Left lung (tissue), 10 donors: ENCODE results near the gene PTPRN2. TPM values are rescaled to one million over a fixed set of nuclear protein-coding genes. Genes with fewer than 3 reads are reported as not detected.

Experiments
- ATAC-seq: fragments of 200-7000 bp; cut with Tn5 transposase; one replicate; pipeline ENCODE4 v1.9.1; 2020; ENCODE audit warnings: moderate library complexity
- DNase-seq, 4 donors: peaks; one replicate each; pipeline ENCODE4 v3.0.0-alpha.2; 2013 to 2020
- H3K27ac ChIP-seq, 2 donors: fragments of 200-600 bp; sonication (generic) in 1 of 2; one replicate each; pipeline versions ENCODE4 v1.5.0 to v1.8.0; 2020 to 2021
- H3K27me3 ChIP-seq, 2 donors: fragments of 200-600 bp; sonication (generic) in 1 of 2; one replicate each; pipeline versions ENCODE4 v1.5.0 to v1.8.0; 2020 to 2021
- H3K36me3 ChIP-seq, 2 donors: fragments of 200-600 bp; sonication (generic) in 1 of 2; one replicate each; pipeline versions ENCODE4 v1.5.0 to v1.8.0; 2020 to 2021
- H3K4me1 ChIP-seq, 2 donors: fragments of 200-600 bp; one replicate each; pipeline ENCODE4 v1.8.0; 2021
- H3K4me3 ChIP-seq, 2 donors: fragments of 200-600 bp; sonication (generic) in 1 of 2; one replicate each; pipeline versions ENCODE4 v1.5.0 to v1.8.0; 2020 to 2021; ENCODE audit warnings: mild to moderate bottlenecking in 1 of 2
- H3K9me3 ChIP-seq, 2 donors: fragments of 200-600 bp; sonication (generic) in 1 of 2; one replicate each; pipeline versions ENCODE4 v1.5.0 to v1.8.0; 2020 to 2021
- intact Hi-C, 2 donors: fragments of 100-400 bp; cut with DNase I; formaldehyde crosslinking; loops; one replicate each; pipeline versions ENCODE4 v1.11.2 to v1.14.2; 2022
- polyA plus RNA-seq, 6 donors: library from polyadenylated mRNA; unstranded; fragments of 120-200 nt; gene quantifications; one replicate each; pipeline ENCODE4 v1.2.1, GENCODE V29; 2013; ENCODE audit not compliant: insufficient read length in 6 of 6
- total RNA-seq, 2 donors: library from RNA; stranded (reverse); fragmentation: NEBNext Ultra II Directional; extraction: Animal tissue kit (Norgen Biotek cat#: 25700); gene quantifications; one replicate each; pipeline ENCODE4 v1.2.1, GENCODE V29; 2021
- TF ChIP-seq, protein P1 (sequence below), 2 donors: fragments of 200-600 bp; sonication (generic) in 1 of 2; IDR thresholded peaks; one replicate each; pipeline versions ENCODE4 v1.5.0 to v1.8.0; 2021; ENCODE audit warnings: antibody characterized with exemption in 2 of 2
- donor health status: DM: no; HTN: yes; CAD: no.
- donor health status: DM: no; HTN: no; CAD: no.

The PTPRN2 gene
- total and polyA plus RNA-seq, 8 donors: 4.0 to 7.8 (median 6.8) TPM

DNA sequence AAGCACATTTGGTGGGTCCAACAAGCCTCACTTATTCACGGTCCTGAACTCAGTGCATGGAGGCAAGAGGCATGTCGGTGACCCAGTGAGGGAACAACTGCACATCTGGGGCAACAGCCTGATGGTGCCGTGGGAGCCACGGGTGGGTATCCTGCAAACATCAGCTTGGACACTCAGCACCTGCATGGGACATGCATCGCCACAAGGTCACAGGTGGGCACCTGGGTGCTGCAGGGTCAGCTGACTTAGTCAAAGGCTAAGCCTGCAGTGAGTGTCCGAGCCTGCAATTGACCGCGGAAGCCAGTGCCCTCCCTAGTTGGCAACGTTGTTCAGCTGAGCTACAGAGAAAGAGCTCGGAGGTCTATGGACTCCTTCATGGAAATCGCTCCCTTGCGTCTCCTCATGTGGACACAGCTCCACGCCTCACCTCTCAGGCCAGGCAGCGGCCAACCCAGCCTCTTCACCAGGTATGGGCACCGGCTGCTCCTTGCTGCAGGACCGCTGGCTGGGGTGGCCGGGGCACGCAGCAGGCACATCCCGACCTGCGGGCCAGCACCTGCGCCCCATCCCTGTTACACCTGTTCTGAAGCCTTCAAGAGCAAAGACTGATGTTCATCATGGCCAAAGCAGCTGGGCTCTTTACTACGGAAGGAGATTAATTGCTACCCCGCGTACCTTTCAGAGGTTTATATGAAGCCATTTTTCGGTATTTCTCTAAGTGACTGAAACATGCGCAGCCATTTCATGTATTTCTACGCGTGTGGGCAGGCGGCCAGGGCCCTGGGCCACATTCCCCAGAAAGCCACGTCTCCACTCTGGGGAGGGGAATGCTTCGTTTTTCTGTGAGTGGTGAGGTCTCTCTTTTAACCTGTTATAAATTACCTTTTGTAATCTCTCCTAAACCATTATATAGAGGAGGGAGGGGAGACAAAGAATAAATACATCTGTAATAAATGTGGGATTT lies 870.1 kb downstream of the PTPRN2 start:
- no peak overlapping the region for H3K4me3 ChIP-seq
- no peaks in the 10 kb centered on the region for H3K9me3 ChIP-seq
- DNase-seq (no peak), ATAC-seq (no peak)
- no peaks in the 10 kb centered on the region for H3K4me1 ChIP-seq
- H3K27ac ChIP-seq: no peak overlapping the region
- H3K27me3 ChIP-seq: peaks cover 0 to 9% of the 10 kb centered on the region in 2 donors
- TF ChIP-seq, protein P1, sequence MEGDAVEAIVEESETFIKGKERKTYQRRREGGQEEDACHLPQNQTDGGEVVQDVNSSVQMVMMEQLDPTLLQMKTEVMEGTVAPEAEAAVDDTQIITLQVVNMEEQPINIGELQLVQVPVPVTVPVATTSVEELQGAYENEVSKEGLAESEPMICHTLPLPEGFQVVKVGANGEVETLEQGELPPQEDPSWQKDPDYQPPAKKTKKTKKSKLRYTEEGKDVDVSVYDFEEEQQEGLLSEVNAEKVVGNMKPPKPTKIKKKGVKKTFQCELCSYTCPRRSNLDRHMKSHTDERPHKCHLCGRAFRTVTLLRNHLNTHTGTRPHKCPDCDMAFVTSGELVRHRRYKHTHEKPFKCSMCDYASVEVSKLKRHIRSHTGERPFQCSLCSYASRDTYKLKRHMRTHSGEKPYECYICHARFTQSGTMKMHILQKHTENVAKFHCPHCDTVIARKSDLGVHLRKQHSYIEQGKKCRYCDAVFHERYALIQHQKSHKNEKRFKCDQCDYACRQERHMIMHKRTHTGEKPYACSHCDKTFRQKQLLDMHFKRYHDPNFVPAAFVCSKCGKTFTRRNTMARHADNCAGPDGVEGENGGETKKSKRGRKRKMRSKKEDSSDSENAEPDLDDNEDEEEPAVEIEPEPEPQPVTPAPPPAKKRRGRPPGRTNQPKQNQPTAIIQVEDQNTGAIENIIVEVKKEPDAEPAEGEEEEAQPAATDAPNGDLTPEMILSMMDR (IDR thresholded peaks at IDR 0.05): no peak
- no peaks in the 10 kb centered on the region for H3K36me3 ChIP-seq
- intact Hi-C loops: no loop called here

DNA sequence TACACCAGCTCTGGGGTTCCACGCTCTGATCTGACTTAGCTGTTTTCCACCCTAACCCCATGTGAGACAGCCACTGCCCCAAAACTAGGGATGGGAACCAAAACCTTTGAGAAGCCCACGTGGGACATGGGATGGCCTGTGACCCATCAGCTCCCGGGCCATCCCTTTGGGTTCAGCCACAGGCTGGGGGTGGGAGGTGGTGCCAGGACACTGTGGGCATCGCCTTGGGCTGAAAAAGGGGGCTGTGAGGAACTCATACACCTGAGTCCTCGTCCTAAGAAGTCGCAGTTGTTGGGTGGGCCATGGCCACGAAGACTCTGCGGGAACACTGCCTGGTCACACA lies 871.7 kb downstream of the PTPRN2 start:
- no peaks in the 10 kb centered on the region for H3K36me3 ChIP-seq
- H3K27me3 ChIP-seq: peaks cover 0 to 8% of the 10 kb centered on the region in 2 donors
- H3K9me3 ChIP-seq: no peaks in the 10 kb centered on the region
- ATAC-seq (no peak), DNase-seq (no peak)
- no peak overlapping the region for H3K27ac ChIP-seq
- intact Hi-C loops: no loop called here
- TF ChIP-seq, protein P1 (IDR thresholded peaks at IDR 0.05): no peak
- no peak overlapping the region for H3K4me3 ChIP-seq
- no peaks in the 10 kb centered on the region for H3K4me1 ChIP-seq

DNA sequence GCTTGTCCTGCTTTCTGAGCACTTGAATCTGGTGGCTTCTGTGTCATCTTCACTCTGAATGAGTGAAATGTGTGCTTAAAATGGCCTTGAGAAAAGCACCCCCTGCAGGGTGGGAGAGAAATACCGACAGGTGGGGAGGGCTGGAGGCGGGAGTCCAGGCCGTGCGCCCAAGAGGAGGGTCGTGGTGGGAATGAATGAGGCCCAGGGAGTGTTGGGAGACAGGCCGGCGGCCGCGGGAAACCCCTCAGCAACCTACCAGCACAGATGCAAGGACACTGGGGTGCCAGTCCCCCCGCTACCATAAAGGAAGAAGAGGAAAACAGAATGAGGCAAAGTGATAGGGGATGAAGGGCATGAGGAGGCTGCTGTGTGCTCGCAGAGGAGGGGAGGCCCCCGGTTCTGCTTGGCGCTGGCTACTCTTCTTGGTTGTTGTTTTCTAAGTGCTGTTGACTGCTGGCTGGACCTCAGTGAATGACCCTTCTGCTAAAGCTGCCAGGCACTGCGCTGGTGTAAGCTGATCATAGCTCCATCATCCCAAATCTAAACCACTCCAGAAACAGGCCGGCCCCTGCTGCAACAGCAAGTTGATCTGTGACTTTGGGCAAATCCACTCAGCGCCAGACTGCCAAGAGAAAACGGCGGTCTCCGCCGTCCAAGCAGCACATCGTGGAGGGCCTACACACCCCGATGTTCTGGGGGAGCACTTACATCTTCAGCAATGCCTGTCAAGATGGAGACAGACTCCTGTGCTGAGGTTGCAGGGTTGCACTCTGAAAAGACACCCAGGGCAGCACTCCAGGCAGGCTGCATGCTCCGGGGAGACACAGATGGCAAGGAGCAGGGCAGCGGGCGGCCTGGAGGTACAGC lies 872.3 kb downstream of the PTPRN2 start:
- Histone ChIP-seq H3K27me3 (peaks cover 0 to 8% of the 10 kb centered on the region in 2 donors), H3K36me3 (no peaks in the 10 kb centered on the region), H3K4me1 (no peaks in the 10 kb centered on the region), H3K4me3 (no peak overlapping the region), H3K27ac (no peak overlapping the region), H3K9me3 (no peaks in the 10 kb centered on the region)
- ATAC-seq (no peak), DNase-seq (no peak)
- TF ChIP-seq, protein P1 (IDR thresholded peaks at IDR 0.05): no peak
- intact Hi-C loops: no loop called here

DNA sequence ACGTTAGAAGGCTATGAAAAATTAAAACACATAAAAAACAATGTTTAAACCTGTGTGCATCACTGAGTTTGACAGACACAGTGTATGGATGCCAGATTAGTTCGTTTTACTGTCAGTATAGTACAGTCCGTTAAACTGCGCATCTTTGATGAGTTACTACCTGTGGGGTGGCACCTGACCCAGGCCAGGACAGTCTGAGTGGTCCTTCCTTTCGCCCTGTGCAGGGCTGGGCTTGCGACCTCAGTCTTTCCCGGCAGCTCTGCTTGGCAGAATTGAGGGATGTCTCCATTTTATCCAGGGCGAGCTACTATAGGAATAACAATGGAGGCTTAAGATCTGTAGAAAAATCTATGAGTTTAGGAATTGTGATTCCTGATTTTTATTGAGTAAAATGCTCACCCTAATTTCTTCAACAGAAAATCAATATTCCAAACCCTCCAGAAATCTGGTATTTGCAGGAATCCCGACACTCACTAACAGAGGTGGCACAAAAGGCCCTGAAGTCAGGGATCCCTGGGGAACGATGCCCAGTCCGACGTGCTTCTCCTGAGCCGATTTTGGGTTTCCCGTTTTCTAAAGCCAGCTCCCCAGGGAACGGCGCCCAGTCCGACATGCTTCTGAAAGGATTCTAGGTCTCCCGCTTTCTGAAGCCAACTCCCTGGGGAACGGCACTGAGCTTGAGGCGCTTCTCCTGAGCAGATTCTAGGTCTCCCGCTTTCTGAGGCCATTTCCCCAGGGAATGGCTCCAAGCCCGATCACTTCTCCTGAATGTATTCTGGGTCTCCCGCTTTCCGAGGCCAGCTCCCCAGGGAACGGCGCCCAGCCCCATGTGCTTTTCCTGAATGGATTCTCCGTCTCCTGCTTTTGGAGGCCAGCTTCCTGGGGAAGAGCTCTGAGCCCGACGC lies 873.2 kb downstream of the PTPRN2 start:
- H3K27ac ChIP-seq: no peak overlapping the region
- H3K4me3 ChIP-seq: no peak overlapping the region
- no peaks in the 10 kb centered on the region for H3K4me1 ChIP-seq
- DNase-seq (no peak), ATAC-seq (no peak)
- TF ChIP-seq, protein P1 (IDR thresholded peaks at IDR 0.05): no peak
- intact Hi-C loops: no loop called here
- peaks cover 0 to 8% of the 10 kb centered on the region in 2 donors for H3K27me3 ChIP-seq
- H3K9me3 ChIP-seq: no peaks in the 10 kb centered on the region
- no peaks in the 10 kb centered on the region for H3K36me3 ChIP-seq
